Measurements from ENCODE around the gene MARCHF10. TPM values are rescaled to one million over a fixed set of nuclear protein-coding genes. Genes with fewer than 3 reads are reported as not detected.
"Not testable (repeated sequence)": the region's sequence is repeated elsewhere in the genome, so short reads cannot be mapped to it uniquely, and the experiment has no call there.

Gene MARCHF10
- total and polyA plus RNA-seq, 2 of the 13 experiments (the other 11 are each of a cell fraction or from before 2014, with no cell fraction given) = not detected

GRCh38 chr17:62832405-62832804 lies 24.3 kb upstream of the MARCHF10 start:
- Histone ChIP-seq H3K9ac (ENCODE audit: insufficient read depth, low read depth, low read length) (no peak overlapping the region), H3K27me3 (ENCODE audit: control insufficient read depth in 1 of 2, insufficient read depth in 2 of 2, low read length in 2 of 2) (peaks cover 0 to 11% of the 10 kb centered on the region in 2 experiments; a peak in 1 of 5 replicates), H2AFZ (ENCODE audit: low read length) (no peak overlapping the region), H3K4me3 (replicated peaks in 1 of 3; ENCODE audit: insufficient read depth in 1 of 3, low read depth in 2 of 3, low read length in 3 of 3) (no peak overlapping the region), H3K36me3 (replicated peaks in 1 of 2; ENCODE audit: control insufficient read depth in 1 of 2, insufficient read depth in 2 of 2, low read length in 2 of 2) (no peaks in the 10 kb centered on the region), H3K9me3 (ENCODE audit: low read length) (no peaks in the 10 kb centered on the region), H4K20me1 (ENCODE audit: insufficient read depth, low read length) (no peaks in the 10 kb centered on the region), H3K4me2 (ENCODE audit: low read depth, low read length) (no peak overlapping the region), H3K27ac (ENCODE audit: extremely low read length, insufficient read depth, low read length) (no peak overlapping the region), H3K79me2 (ENCODE audit: insufficient read depth, low read length) (no peaks in the 10 kb centered on the region), H3K4me1 (ENCODE audit: insufficient read depth, low read length) (no peaks in the 10 kb centered on the region)
- ChIA-PET POLR2A (no interaction called here), CTCF (ENCODE audit: low intra/inter-chr PET ratio, low total read pairs) (no interaction called here)
- intact Hi-C loops (cut with micrococcal nuclease; ENCODE audit: unreplicated experiment) = no loop called here
- in situ Hi-C loops (cut with HindIII; ENCODE audit: extremely low pct_ligation_motif_present, low pct_unique_long_range_greater_than_20kb) = no loop called here
- ATAC-seq (no peak), DNase-seq (ENCODE audit: low spot score) (no peak), FAIRE-seq (no peak)
- no TSS peak for BruUV-seq (replicated peaks)
- 56% methylated on average over 1 of the region's 1 CpG for WGBS (ENCODE audit: low lambda C conversion rate)
- TF ChIP-seq ZBTB14 (CRISPR knock-in tag; IDR thresholded peaks at IDR 0.05) (no peak), MTA3 (CRISPR knock-in tag; IDR thresholded peaks at IDR 0.05) (no peak), ZNF224 (CRISPR knock-in tag; IDR thresholded peaks at IDR 0.05) (no peak), ZNF691 (CRISPR knock-in tag; IDR thresholded peaks at IDR 0.05; ENCODE audit: borderline replicate concordance, low read depth) (no peak), ZNF672 (CRISPR knock-in tag; IDR thresholded peaks at IDR 0.05) (no peak), ZNF879 (CRISPR knock-in tag; IDR thresholded peaks at IDR 0.05) (no peak), NPAS2 (CRISPR knock-in tag; IDR thresholded peaks at IDR 0.05; ENCODE audit: borderline replicate concordance) (no peak), THYN1 (CRISPR knock-in tag; IDR thresholded peaks at IDR 0.05; ENCODE audit: borderline replicate concordance, low read depth) (no peak), KLF16 (CRISPR knock-in tag; IDR thresholded peaks at IDR 0.05) (no peak), ZFP91 (CRISPR knock-in tag; IDR thresholded peaks at IDR 0.05; ENCODE audit: borderline replicate concordance) (no peak), CTCF (CRISPR knock-in tag; IDR thresholded peaks at IDR 0.05) (no peak), SMARCC2 (IDR thresholded peaks at IDR 0.05) (no peak)
- TF ChIP-seq, protein P1, sequence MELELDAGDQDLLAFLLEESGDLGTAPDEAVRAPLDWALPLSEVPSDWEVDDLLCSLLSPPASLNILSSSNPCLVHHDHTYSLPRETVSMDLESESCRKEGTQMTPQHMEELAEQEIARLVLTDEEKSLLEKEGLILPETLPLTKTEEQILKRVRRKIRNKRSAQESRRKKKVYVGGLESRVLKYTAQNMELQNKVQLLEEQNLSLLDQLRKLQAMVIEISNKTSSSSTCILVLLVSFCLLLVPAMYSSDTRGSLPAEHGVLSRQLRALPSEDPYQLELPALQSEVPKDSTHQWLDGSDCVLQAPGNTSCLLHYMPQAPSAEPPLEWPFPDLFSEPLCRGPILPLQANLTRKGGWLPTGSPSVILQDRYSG (CRISPR knock-in tag; IDR thresholded peaks at IDR 0.05) = no peak

DNA sequence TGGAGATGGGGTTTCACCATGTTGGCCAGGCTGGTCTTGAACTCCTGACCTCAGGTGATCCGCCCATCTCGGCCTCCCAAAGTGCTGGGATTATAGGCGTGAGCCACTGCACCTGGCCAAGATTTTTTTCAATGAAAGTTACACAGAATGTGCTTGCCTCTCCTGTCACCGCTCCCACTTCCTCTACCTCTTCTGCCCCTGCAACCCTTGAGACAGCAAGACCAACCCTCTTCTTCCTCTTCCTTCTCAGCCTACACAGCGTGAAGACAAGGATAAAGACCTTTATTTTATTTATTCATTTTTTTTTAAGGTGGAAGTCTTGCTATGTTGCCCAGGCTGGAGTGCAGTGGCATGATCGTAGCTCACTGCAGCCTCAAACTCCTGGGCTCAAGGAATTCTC lies 23.0 kb upstream of the MARCHF10 start:
- in situ Hi-C loops (cut with HindIII; ENCODE audit: extremely low pct_ligation_motif_present, low pct_unique_long_range_greater_than_20kb); H3K79me2 ChIP-seq (ENCODE audit: insufficient read depth, low read length); CTCF ChIA-PET (ENCODE audit: low intra/inter-chr PET ratio, low total read pairs); H3K36me3 ChIP-seq (replicated peaks in 1 of 2; ENCODE audit: control insufficient read depth in 1 of 2, insufficient read depth in 2 of 2, low read length in 2 of 2); POLR2A ChIA-PET; H3K9ac ChIP-seq (ENCODE audit: insufficient read depth, low read depth, low read length); H3K4me3 ChIP-seq (replicated peaks in 1 of 3; ENCODE audit: insufficient read depth in 1 of 3, low read depth in 2 of 3, low read length in 3 of 3); H3K4me2 ChIP-seq (ENCODE audit: low read depth, low read length); H2AFZ ChIP-seq (ENCODE audit: low read length); FAIRE-seq; H4K20me1 ChIP-seq (ENCODE audit: insufficient read depth, low read length); intact Hi-C loops (cut with micrococcal nuclease; ENCODE audit: unreplicated experiment); H3K27ac ChIP-seq (ENCODE audit: extremely low read length, insufficient read depth, low read length); BruUV-seq (replicated peaks); H3K4me1 ChIP-seq (ENCODE audit: insufficient read depth, low read length); ATAC-seq; DNase-seq (ENCODE audit: low spot score); H3K9me3 ChIP-seq (ENCODE audit: low read length); H3K27me3 ChIP-seq (ENCODE audit: control insufficient read depth in 1 of 2, insufficient read depth in 2 of 2, low read length in 2 of 2): not testable (repeated sequence)
- 19% methylated on average over 6 of the region's 6 CpGs for WGBS (ENCODE audit: low lambda C conversion rate)
